Measurements from ENCODE around the gene GC. TPM values are rescaled to one million over a fixed set of nuclear protein-coding genes. Genes with fewer than 3 reads are reported as not detected.

GC gene
- total and polyA plus RNA-seq, 7 experiments from 2014 or later: not detected

- Histone ChIP-seq H3K36me3 (ENCODE audit: control insufficient read depth in 2 of 3, insufficient read depth in 3 of 3, low read length in 3 of 3) (no peaks in the 10 kb centered on the region), H3K27ac (ENCODE audit: low read depth, low read length) (no peak overlapping the region), H3K4me3 (ENCODE audit: low read length) (no peak overlapping the region), H3K27me3 (ENCODE audit: control insufficient read depth in 2 of 2, insufficient read depth in 2 of 2, low read length in 2 of 2) (no peaks in the 10 kb centered on the region), H3K9me3 (ENCODE audit: control insufficient read depth in 2 of 3, low read length in 3 of 3) (no peaks in the 10 kb centered on the region), H3K4me1 (ENCODE audit: control insufficient read depth in 2 of 2, insufficient read depth in 2 of 2, low read length in 2 of 2) (no peaks in the 10 kb centered on the region)
- ChIA-PET POLR2A (no interaction called here), CTCF (no interaction called here)
- DNase-seq (no peak), ATAC-seq (no peak)
- Mint-ChIP-seq H3K4me3 (no peak overlapping the region), H3K27ac (no peak overlapping the region), H3K4me1 (no peaks in the 10 kb centered on the region), H3K36me3 (no peaks in the 10 kb centered on the region), H3K9me3 (peaks cover 0 to 6% (median 0%) of the 10 kb centered on the region in 11 donors), H3K27me3 (peaks cover 0 to 13% (median 10%) of the 10 kb centered on the region in 5 donors)
- intact Hi-C loops (cut with micrococcal nuclease): no loop called here
These were observed 14.4 kb downstream of the GC start for GRCh38 chr4:71769434-71769833.

DNA sequence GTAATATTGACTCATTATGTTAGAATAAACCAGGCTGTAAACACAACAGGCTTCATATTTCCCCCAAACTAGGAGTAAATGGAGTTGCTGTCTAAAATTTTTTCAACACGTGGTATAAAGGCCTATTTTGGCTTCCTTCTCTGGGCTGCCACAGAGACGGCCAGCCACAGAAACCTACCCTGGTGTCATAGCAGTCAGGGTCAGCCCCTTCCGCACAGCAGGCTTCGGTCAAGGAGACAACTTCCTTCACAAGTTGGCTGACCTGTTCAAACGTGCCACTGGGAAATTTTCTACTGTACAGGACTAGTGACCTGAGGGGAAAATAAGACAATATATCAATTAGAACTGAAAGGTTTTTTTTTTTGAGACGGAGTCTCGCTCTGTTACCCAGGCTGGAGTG, 15.8 kb downstream of the GC start:
- no peak for ATAC-seq
- intact Hi-C loops (cut with micrococcal nuclease): no loop called here
- H3K4me3 ChIP-seq (ENCODE audit: low read length): no peak overlapping the region

DNA sequence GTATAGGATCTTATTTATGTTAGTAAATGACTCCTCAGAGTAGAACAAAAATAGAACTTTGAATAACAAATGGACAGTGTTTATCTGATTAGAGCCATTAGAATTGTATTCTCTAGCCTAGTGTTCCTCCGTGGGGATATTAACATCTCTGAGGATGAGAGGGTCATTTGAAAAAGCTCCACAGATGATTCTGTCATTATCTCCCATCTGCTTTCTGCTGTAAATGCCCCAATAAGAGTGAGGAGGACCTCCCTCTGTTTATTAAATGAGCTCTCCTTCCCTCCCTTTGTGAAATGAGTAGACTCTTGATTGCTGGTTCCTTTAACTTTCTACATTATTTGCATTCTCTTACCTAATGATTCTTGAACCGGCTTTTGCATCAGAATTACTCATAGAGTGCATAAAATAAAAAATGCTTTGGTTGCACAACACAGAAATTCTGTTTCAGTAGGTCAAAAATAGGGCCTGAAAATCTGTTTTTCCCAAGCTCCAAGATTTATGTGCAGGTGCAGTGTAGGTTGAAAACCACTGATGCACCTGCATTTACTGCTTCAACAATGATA, 18.0 kb downstream of the GC start:
- intact Hi-C loops (cut with micrococcal nuclease): no loop called here

More for the DNA sequence above, 15.8 kb downstream of the GC start:
- Histone ChIP-seq H3K27me3 (ENCODE audit: control insufficient read depth in 2 of 2, insufficient read depth in 2 of 2, low read length in 2 of 2) (no peaks in the 10 kb centered on the region), H3K9me3 (ENCODE audit: control insufficient read depth in 2 of 3, low read length in 3 of 3) (no peaks in the 10 kb centered on the region), H3K4me1 (ENCODE audit: control insufficient read depth in 2 of 2, insufficient read depth in 2 of 2, low read length in 2 of 2) (no peaks in the 10 kb centered on the region), H3K36me3 (ENCODE audit: control insufficient read depth in 2 of 3, insufficient read depth in 3 of 3, low read length in 3 of 3) (no peaks in the 10 kb centered on the region), H3K27ac (ENCODE audit: low read depth, low read length) (no peak overlapping the region)
- H3K4me1 Mint-ChIP-seq: no peaks in the 10 kb centered on the region
- POLR2A ChIA-PET: no interaction called here
- H3K27ac Mint-ChIP-seq: no peak overlapping the region
- H3K9me3 Mint-ChIP-seq: peaks cover 0 to 6% (median 0%) of the 10 kb centered on the region in 11 donors
- no peak for DNase-seq
- peaks cover 0 to 13% (median 10%) of the 10 kb centered on the region in 5 donors for H3K27me3 Mint-ChIP-seq
- CTCF ChIA-PET: no interaction called here
- H3K4me3 Mint-ChIP-seq: no peak overlapping the region
- H3K36me3 Mint-ChIP-seq: no peaks in the 10 kb centered on the region

GRCh38 chr4:71765350-71765749, 18.5 kb downstream of the GC start:
- Mint-ChIP-seq H3K9me3 (peaks cover 0 to 6% (median 0%) of the 10 kb centered on the region in 11 donors), H3K36me3 (no peaks in the 10 kb centered on the region), H3K27ac (no peak overlapping the region), H3K27me3 (peaks cover 0 to 17% (median 8%) of the 10 kb centered on the region in 5 donors), H3K4me1 (no peaks in the 10 kb centered on the region), H3K4me3 (no peak overlapping the region)
- Histone ChIP-seq H3K36me3 (ENCODE audit: control insufficient read depth in 2 of 3, insufficient read depth in 3 of 3, low read length in 3 of 3) (no peaks in the 10 kb centered on the region), H3K27ac (ENCODE audit: low read depth, low read length) (no peak overlapping the region), H3K4me3 (ENCODE audit: low read length) (no peak overlapping the region), H3K9me3 (ENCODE audit: control insufficient read depth in 2 of 3, low read length in 3 of 3) (no peaks in the 10 kb centered on the region), H3K4me1 (ENCODE audit: control insufficient read depth in 2 of 2, insufficient read depth in 2 of 2, low read length in 2 of 2) (no peaks in the 10 kb centered on the region), H3K27me3 (ENCODE audit: control insufficient read depth in 2 of 2, insufficient read depth in 2 of 2, low read length in 2 of 2) (no peaks in the 10 kb centered on the region)
- CTCF ChIA-PET: no interaction called here
- ATAC-seq (no peak), DNase-seq (no peak)
- POLR2A ChIA-PET: no interaction called here
- intact Hi-C loops (cut with micrococcal nuclease): no loop called here

More for the DNA sequence above, 18.0 kb downstream of the GC start:
- Histone ChIP-seq H3K27me3 (ENCODE audit: control insufficient read depth in 2 of 2, insufficient read depth in 2 of 2, low read length in 2 of 2) (no peaks in the 10 kb centered on the region), H3K4me3 (ENCODE audit: low read length) (no peak overlapping the region), H3K9me3 (ENCODE audit: control insufficient read depth in 2 of 3, low read length in 3 of 3) (no peaks in the 10 kb centered on the region), H3K4me1 (ENCODE audit: control insufficient read depth in 2 of 2, insufficient read depth in 2 of 2, low read length in 2 of 2) (no peaks in the 10 kb centered on the region), H3K36me3 (ENCODE audit: control insufficient read depth in 2 of 3, insufficient read depth in 3 of 3, low read length in 3 of 3) (no peaks in the 10 kb centered on the region), H3K27ac (ENCODE audit: low read depth, low read length) (no peak overlapping the region)
- H3K27ac Mint-ChIP-seq: no peak overlapping the region
- H3K4me3 Mint-ChIP-seq: no peak overlapping the region
- H3K27me3 Mint-ChIP-seq: peaks cover 0 to 16% (median 10%) of the 10 kb centered on the region in 5 donors
- no peak for DNase-seq
- ATAC-seq: no peak
- CTCF ChIA-PET: no interaction called here
- H3K4me1 Mint-ChIP-seq: no peaks in the 10 kb centered on the region
- POLR2A ChIA-PET: no interaction called here
- H3K9me3 Mint-ChIP-seq: peaks cover 0 to 6% (median 0%) of the 10 kb centered on the region in 11 donors
- no peaks in the 10 kb centered on the region for H3K36me3 Mint-ChIP-seq

GRCh38 chr4:71752383-71753042, 31.4 kb downstream of the GC start:
- POLR2A ChIA-PET: no interaction called here
- no peak for DNase-seq
- no peak overlapping the region for H3K4me3 Mint-ChIP-seq

DNA sequence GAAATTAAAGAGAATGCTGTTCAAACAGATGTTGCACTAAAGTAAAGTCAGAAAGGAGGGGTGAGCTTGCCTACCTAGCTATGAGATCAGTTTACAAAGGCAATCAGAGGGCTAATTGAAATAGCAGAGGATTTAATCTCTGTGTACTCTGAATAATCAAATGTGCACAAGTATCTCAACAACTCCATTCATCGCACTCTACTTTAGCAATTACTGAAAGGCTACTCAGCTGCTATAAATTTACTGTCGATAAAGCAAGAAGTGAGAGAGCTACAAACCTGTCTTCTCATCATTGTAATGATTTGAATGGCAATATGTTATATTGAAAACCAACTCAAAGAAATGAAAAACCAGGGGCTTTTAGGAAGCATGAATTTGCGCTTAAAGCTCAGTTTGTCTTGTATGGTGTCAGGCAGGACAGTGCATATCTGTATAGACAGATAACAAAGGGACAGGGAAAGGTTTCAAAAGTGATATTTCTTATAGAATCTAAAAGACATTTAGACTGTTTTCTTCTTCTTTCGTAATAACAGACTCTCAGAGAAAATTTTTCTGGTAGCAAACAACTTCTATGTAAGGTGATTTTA, 34.8 kb downstream of the GC start:
- ChIA-PET CTCF (no interaction called here), POLR2A (no interaction called here)
- Histone ChIP-seq H3K9me3 (ENCODE audit: control insufficient read depth in 2 of 3, low read length in 3 of 3) (no peaks in the 10 kb centered on the region), H3K27ac (ENCODE audit: low read depth, low read length) (no peak overlapping the region), H3K36me3 (ENCODE audit: control insufficient read depth in 2 of 3, insufficient read depth in 3 of 3, low read length in 3 of 3) (no peaks in the 10 kb centered on the region), H3K4me3 (ENCODE audit: low read length) (no peak overlapping the region), H3K4me1 (ENCODE audit: control insufficient read depth in 2 of 2, insufficient read depth in 2 of 2, low read length in 2 of 2) (no peaks in the 10 kb centered on the region), H3K27me3 (ENCODE audit: control insufficient read depth in 2 of 2, insufficient read depth in 2 of 2, low read length in 2 of 2) (no peaks in the 10 kb centered on the region)
- Mint-ChIP-seq H3K4me1 (no peaks in the 10 kb centered on the region), H3K9me3 (peaks cover 0 to 5% (median 0%) of the 10 kb centered on the region in 11 donors), H3K27ac (no peak overlapping the region), H3K36me3 (no peaks in the 10 kb centered on the region), H3K4me3 (no peak overlapping the region), H3K27me3 (peaks cover 0 to 4% (median 0%) of the 10 kb centered on the region in 5 donors)
- intact Hi-C loops (cut with micrococcal nuclease): no loop called here
- ATAC-seq (no peak), DNase-seq (no peak)

More at GRCh38 chr4:71752383-71753042, 31.4 kb downstream of the GC start:
- Mint-ChIP-seq H3K9me3 (peaks cover 0 to 5% (median 0%) of the 10 kb centered on the region in 11 donors), H3K36me3 (no peaks in the 10 kb centered on the region), H3K27me3 (peaks cover 0 to 4% (median 0%) of the 10 kb centered on the region in 5 donors), H3K4me1 (no peaks in the 10 kb centered on the region), H3K27ac (no peak overlapping the region)
- no peak overlapping the region for H3K27ac ChIP-seq (ENCODE audit: low read depth, low read length)
- intact Hi-C loops (cut with micrococcal nuclease): no loop called here
- no peaks in the 10 kb centered on the region for H3K27me3 ChIP-seq (ENCODE audit: control insufficient read depth in 2 of 2, insufficient read depth in 2 of 2, low read length in 2 of 2)
- no peaks in the 10 kb centered on the region for H3K9me3 ChIP-seq (ENCODE audit: control insufficient read depth in 2 of 3, low read length in 3 of 3)
- CTCF ChIA-PET: no interaction called here
- no peaks in the 10 kb centered on the region for H3K36me3 ChIP-seq (ENCODE audit: control insufficient read depth in 2 of 3, insufficient read depth in 3 of 3, low read length in 3 of 3)
- no peak for ATAC-seq
- H3K4me3 ChIP-seq (ENCODE audit: low read length): no peak overlapping the region
- H3K4me1 ChIP-seq (ENCODE audit: control insufficient read depth in 2 of 2, insufficient read depth in 2 of 2, low read length in 2 of 2): no peaks in the 10 kb centered on the region

DNA sequence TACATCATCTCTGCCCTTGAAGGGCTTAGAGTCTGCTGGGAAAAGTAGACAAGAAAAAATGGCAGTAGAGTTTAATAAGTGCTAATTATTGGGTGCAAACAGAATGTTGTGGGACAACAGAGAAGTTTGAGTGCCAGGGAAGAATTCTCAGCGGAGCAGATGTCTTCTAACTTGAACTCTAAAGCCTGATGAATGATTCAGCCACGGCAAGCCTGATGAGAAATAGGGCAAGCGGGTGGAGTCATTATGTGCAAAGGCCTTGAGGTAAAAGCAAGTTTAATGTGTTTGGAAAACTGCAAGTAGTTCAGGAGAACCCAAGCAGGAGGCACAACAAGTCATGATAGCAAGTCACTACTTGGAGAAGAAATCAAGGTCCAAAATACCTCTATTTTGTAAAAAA, 37.5 kb downstream of the GC start:
- no peaks in the 10 kb centered on the region for H3K36me3 Mint-ChIP-seq
- H3K9me3 Mint-ChIP-seq: peaks cover 0 to 3% (median 0%) of the 10 kb centered on the region in 11 donors
- DNase-seq (no peak), ATAC-seq (no peak)
- no peaks in the 10 kb centered on the region for H3K4me1 Mint-ChIP-seq
- Histone ChIP-seq H3K27me3 (ENCODE audit: control insufficient read depth in 2 of 2, insufficient read depth in 2 of 2, low read length in 2 of 2) (no peaks in the 10 kb centered on the region), H3K4me1 (ENCODE audit: control insufficient read depth in 2 of 2, insufficient read depth in 2 of 2, low read length in 2 of 2) (no peaks in the 10 kb centered on the region), H3K36me3 (ENCODE audit: control insufficient read depth in 2 of 3, insufficient read depth in 3 of 3, low read length in 3 of 3) (no peaks in the 10 kb centered on the region), H3K9me3 (ENCODE audit: control insufficient read depth in 2 of 3, low read length in 3 of 3) (no peaks in the 10 kb centered on the region), H3K4me3 (ENCODE audit: low read length) (no peak overlapping the region), H3K27ac (ENCODE audit: low read depth, low read length) (no peak overlapping the region)
- no peak overlapping the region for H3K27ac Mint-ChIP-seq
- CTCF ChIA-PET: no interaction called here
- no peak overlapping the region for H3K4me3 Mint-ChIP-seq
- H3K27me3 Mint-ChIP-seq: peaks cover 0 to 4% (median 0%) of the 10 kb centered on the region in 5 donors
- intact Hi-C loops (cut with micrococcal nuclease): no loop called here
- POLR2A ChIA-PET: no interaction called here
